Pericardium fibroblast (primary cell): ENCODE data around the gene AUTS2. TPM values are rescaled to one million over a fixed set of nuclear protein-coding genes. Genes with fewer than 3 reads are reported as not detected.

ENCODE experiments used
- total RNA-seq: library from RNA; depleted of rRNA; stranded (reverse); fragments of >200 nt; gene quantifications from 2 replicates; pipeline ENCODE4 v1.2.3, GENCODE V29; 2015

Gene AUTS2
- total RNA-seq, result 2.9 and 6.7 TPM in 2 replicates

DNA sequence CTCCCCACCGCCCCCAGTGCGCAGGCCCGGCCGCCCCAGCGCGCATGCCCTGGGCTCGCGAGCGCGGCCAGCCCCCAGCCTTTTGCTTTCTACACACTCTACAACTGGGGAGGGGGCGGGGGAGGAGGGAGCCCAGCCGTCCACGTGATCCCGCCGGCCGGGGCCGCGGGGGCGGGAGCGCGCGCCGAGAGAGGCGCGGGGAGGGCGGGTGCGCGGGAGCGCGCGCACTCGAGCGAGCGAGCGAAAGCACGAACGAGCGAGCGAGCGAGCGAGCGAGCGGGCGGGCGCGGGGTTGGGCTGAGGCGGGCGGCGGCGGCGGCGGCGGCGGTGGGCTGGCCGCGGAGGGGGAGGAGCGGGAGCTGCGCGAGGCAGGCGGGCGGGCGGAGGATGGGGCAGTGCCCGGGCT is at the start of gene AUTS2:
Gene AUTS2, plus strand, starts transcription at position 395 of the 406 bp plus-strand sequence. CDS start 1,179 bp downstream, outside the sequence.

